ENCODE results near the gene PDE7B.

The PDE7B gene

GRCh38 chr6:135922174-135922573 is 70.7 kb downstream of the PDE7B start:
- in situ Hi-C loops (cut with MboI; ENCODE audit: low sequenced_read_pairs): no loop called here

GRCh38 chr6:135922746-135923145 is 71.2 kb downstream of the PDE7B start:
- in situ Hi-C loops (cut with MboI; ENCODE audit: low sequenced_read_pairs): no loop called here

DNA sequence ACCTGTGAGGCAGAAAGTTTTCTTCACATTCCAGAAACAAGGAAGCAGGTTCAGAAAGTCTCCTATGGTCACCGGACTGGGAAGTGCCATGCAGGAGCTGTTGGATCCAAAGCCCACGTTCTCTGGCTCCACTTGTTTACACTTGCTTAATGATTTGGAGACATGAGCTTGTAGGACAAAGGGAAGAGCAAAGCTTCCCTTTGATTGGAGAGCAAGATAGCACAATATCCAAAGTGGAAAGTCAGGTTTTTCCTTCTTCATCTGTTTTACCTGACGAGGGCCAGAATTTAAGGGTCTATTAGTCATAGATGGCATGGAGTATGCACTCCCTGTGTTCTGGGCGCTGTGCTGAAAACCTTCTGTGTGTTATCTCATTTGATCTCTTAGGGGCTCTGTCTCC is 81.2 kb downstream of the PDE7B start:
- in situ Hi-C loops (cut with MboI; ENCODE audit: low sequenced_read_pairs): no loop called here

DNA sequence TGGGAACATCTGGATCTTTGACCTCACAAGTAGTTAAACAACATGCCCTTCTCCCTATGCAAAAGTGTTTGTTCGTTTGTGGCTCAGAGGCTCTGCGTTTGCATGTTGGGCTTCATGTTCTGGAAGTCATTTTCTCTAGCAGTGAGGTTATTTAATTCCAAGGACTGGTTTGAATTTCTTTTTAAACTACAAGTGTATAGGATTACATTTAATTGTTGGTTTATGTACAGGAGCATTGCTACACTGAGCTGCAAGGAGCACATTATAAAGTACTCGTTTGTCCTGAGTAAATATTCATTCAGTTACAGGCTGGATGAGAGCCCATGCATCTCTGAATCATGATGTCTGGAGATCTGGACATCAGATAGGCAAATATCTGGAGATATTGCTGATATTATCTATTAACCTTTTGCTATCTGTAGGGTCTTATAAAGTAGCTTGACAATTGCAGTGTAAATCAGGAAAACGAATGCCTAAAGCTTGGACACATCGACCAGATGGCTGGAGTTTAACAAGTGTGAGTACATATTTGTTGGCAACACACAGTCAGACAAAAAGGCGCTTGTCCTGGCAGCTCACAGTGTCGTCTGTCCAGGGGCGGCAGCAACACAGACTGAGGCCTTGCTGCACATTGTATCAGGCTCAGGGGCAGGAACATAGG is 84.6 kb downstream of the PDE7B start:
- in situ Hi-C loops (cut with MboI; ENCODE audit: low sequenced_read_pairs): no loop called here

DNA sequence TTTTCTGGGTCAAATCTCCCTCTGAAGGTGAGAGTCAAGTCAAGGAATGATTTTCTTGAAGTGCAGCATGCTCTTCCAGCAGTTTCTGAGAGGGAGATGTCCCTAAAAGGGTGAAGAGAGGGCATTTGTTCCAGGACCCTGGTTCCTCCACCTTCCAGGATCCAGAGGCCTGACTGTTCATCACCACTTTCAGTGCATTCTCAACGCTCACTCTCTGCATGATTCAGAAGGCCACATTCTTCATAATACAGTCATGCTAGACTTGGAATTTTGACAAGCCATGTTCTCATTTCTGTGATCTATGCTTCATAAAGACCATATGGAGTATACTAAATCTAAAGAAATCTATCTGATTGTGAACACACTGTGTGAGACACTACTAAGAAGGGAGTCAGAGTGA is 85.1 kb downstream of the PDE7B start:
- in situ Hi-C loops (cut with MboI; ENCODE audit: low sequenced_read_pairs): no loop called here

GRCh38 chr6:135937106-135937505 is 85.6 kb downstream of the PDE7B start:
- in situ Hi-C loops (cut with MboI; ENCODE audit: low sequenced_read_pairs): no loop called here

GRCh38 chr6:135938576-135939207 is 87.2 kb downstream of the PDE7B start:
- in situ Hi-C loops (cut with MboI; ENCODE audit: low sequenced_read_pairs): no loop called here

DNA sequence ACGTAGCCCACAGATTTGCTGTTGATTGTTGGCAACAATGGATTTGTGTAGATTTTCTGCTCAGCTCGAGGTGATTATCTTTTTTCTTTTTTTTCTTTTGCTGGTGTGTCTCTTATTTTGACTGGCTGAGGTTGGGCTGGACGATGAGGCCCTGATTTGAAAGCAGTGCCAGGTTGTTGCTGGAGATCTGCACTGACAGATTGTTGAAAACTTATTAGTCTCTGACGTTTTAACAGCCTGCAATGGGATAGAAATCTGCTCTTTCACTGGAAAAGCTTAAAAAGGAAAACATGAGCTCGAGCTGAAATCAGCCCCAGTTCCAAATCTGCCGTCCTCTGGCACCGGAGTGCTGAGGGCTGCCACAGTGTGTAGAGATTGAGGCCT is 87.7 kb downstream of the PDE7B start:
- in situ Hi-C loops (cut with MboI; ENCODE audit: low sequenced_read_pairs): no loop called here

DNA sequence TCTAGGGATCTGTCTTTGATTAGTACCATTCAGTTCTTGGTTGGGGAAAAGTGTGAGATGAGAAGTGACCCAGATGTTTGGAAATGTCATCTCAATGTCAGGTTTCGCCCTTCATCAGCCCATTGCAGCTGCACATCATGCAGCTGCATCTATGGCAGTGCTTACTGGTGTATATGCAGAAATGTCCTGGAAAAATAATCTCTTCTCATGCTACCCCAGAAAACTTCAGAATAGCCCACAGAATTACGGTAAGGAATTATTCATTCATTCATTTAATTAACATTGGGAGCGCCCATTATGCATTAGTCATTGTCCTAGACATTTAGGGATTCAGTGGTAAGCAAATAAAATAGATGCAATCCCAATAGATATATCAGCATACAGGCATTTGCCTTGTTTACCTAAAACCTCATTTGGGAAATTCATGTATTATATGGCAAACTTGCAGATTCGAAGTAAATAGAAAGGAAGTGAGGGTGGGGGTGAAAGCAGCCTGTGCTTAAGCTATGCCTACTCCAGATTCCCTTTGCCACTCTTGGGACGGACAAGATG is 89.2 kb downstream of the PDE7B start:
- in situ Hi-C loops (cut with MboI; ENCODE audit: low sequenced_read_pairs): no loop called here

GRCh38 chr6:135941275-135942025 is 89.9 kb downstream of the PDE7B start:
- in situ Hi-C loops (cut with MboI; ENCODE audit: low sequenced_read_pairs): no loop called here

- in situ Hi-C loops (cut with MboI; ENCODE audit: low sequenced_read_pairs): no loop called here
These were observed 92.6 kb downstream of the PDE7B start for GRCh38 chr6:135944120-135944519.

DNA sequence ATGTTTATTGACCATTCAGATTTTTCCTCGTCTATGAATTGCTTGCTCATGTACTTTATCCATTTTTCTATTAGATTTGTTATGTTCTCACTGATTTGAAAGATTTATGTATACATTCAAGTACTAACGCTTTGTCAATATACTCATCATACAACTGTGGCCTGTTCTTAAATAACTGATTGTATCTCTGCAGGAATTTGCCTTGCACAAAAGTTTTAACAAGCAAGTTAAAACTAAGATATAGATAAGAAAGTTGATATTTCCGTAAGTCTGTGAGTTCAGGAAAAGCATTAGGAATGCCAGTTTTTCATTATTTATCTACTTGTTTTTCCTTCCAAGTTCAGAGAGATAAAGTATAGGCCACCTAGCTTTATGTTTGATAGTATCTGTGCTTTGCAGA is 95.2 kb downstream of the PDE7B start:
- in situ Hi-C loops (cut with MboI; ENCODE audit: low sequenced_read_pairs): no loop called here

DNA sequence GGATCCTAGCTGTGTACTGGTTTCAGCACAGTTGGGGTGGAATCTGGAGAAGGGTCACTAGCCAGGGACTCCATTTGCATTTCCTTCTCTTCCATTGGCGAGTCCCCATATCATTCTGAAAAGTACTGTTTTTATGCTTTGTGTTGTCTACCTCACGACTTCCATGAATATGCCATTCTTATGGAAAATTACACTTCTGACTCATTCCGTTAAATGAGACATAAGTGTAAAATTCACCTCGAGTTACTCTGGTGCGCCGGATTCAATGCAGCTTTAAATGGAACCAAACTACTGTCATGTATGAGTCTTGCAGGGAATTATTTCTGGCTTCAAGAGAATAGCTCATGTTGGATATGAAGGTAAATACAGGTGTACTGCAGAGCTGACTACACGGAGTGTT is 99.2 kb downstream of the PDE7B start:
- in situ Hi-C loops (cut with MboI; ENCODE audit: low sequenced_read_pairs): no loop called here

DNA sequence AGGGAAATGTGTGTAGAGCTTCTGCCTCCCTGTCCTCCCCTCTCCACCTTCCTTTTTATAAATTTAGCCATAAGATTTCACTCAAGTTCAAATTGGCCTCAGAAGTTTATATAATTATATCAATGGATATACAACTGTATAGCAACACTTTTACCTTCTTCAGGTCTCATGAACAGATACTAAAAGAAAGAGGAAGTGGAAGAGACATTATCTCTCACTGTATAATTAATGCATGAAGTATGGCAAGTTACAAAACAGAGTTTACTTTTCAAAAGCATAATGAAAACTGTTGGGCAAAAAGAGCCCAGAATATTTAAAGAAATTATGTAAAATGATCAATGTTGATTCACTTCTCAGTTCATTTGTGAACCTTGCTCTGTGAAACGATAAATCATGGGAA is 99.7 kb downstream of the PDE7B start:
- in situ Hi-C loops (cut with MboI; ENCODE audit: low sequenced_read_pairs): no loop called here

GRCh38 chr6:135953818-135954217 is 102.3 kb downstream of the PDE7B start:
- in situ Hi-C loops (cut with MboI; ENCODE audit: low sequenced_read_pairs): no loop called here

- in situ Hi-C loops (cut with MboI; ENCODE audit: low sequenced_read_pairs): no loop called here
These were observed 103.6 kb downstream of the PDE7B start for GRCh38 chr6:135955099-135955498.

- in situ Hi-C loops (cut with MboI; ENCODE audit: low sequenced_read_pairs): no loop called here
These were observed 111.2 kb downstream of the PDE7B start for GRCh38 chr6:135962731-135963130.

DNA sequence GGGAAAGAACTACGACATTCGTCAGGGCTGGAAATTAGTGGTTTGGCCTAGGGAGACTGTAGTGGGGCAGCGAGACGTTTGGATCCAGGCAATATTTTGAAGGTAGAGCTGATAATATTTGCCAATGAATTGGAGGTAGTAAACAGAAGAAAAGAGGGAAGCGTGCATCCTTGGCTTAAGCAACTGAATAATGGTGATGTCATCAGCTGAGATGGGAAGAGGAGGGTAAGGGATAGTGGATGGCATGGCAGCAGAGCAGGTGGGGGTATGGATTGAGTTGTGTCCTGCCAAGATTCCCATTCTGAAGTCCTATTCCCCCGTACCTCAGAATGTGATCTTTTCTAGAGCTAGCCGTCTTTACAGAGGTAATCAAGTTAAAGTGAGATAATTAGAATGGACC is 119.2 kb downstream of the PDE7B start:
- in situ Hi-C loops (cut with MboI; ENCODE audit: low sequenced_read_pairs): no loop called here

- in situ Hi-C loops (cut with MboI; ENCODE audit: low sequenced_read_pairs): no loop called here
These were observed 119.8 kb downstream of the PDE7B start for GRCh38 chr6:135971351-135971750.

DNA sequence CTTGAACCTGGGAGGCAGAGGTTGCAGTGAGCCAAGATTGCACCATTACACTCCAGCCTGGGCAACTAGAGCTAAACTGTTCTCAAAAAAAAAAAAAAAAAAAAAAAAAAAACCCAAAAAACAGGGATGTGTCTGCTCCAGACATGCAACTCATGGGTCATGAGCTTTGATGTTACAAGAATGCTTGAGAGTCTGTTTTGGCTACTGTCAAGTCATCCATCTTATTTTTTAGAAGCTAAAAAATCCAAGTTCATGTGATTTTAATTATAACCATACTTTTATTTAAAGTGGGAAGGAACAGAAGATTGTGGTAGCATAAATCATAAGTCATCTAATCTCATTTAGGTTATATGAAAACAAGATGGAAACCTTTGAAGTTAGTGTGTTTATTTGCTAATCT is 120.6 kb downstream of the PDE7B start:
- in situ Hi-C loops (cut with MboI; ENCODE audit: low sequenced_read_pairs): no loop called here

DNA sequence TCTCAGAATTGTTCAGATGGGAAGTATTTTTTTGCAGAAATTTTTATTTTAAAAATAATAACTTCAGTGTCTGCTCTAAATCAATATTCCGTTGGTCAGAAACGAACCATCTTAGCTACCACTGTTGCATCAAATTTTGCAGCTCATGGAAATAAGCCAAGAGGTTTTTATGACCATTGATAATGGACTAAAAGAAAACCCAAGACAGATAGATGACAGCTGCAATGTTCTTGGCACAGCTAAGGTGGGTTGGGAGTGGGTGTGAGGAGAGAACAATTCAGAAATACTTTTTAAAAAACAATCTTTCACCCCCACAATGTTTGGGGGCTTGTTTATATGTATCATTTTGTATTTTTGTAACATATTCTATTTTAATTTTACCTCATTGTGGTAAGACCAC is 121.1 kb downstream of the PDE7B start:
- in situ Hi-C loops (cut with MboI; ENCODE audit: low sequenced_read_pairs): no loop called here

GRCh38 chr6:135974426-135974825 is 122.9 kb downstream of the PDE7B start:
- in situ Hi-C loops (cut with MboI; ENCODE audit: low sequenced_read_pairs): no loop called here

Data from HL-60/S4 treated with retinoic acid at 250 ng/mL for 4 days and 3 days (cell line).